Measurements from ENCODE around the gene ARHGAP24. TPM values are rescaled to one million over a fixed set of nuclear protein-coding genes. Genes with fewer than 3 reads are reported as not detected.

The ARHGAP24 gene
- total and polyA plus RNA-seq, 10 of the 15 experiments (the other 5 are each of a cell fraction or from before 2014, with no cell fraction given) = 0.10 to 4.2 (median 0.52) TPM

DNA sequence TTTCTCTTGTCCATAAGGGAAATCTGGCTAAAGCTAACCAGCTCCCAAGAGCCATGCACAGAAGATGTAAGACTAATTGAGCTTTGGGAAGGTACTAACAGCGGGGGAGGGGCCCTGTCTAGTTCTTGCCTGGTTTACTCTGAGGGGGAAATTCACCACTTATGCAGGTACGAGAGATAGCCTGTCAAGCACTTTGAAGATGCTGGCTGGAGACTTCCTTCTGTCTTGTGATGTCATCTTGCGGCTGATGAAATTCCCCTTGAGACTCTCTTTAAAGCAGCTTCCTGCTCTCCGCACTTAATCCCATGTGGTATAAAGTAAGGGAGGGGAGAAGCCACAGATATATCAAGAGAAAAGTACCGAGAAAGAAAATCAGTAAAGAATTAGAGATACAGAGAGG is 539.6 kb downstream of the ARHGAP24 start (continued):
- no peak for TF ChIP-seq CEBPZ (IDR thresholded peaks at IDR 0.05; ENCODE audit: low read depth, low read length)
- no peak for TF ChIP-seq MTA2 (IDR thresholded peaks at IDR 0.05; ENCODE audit: low read depth)
- TF ChIP-seq JUNB (IDR thresholded peaks at IDR 0.05) = 0 out of 2 replicates have a peak, but pooled peaks have one; percentile 23
- 0 out of 2 replicates have a peak, but pooled peaks have one; percentile 52 for TF ChIP-seq CREB1 (IDR thresholded peaks at IDR 0.05; ENCODE audit: low read depth)
- TF ChIP-seq IKZF2 (IDR thresholded peaks at IDR 0.05) = no peak
- TF ChIP-seq MTA3 (IDR thresholded peaks at IDR 0.05; ENCODE audit: borderline replicate concordance, low read length) = no peak
- TF ChIP-seq EP300 (IDR thresholded peaks at IDR 0.05; ENCODE audit: borderline replicate concordance in 1 of 2, control insufficient read depth in 1 of 2, low read depth in 2 of 2, low read length in 2 of 2) = no peak
- TF ChIP-seq, protein P1, sequence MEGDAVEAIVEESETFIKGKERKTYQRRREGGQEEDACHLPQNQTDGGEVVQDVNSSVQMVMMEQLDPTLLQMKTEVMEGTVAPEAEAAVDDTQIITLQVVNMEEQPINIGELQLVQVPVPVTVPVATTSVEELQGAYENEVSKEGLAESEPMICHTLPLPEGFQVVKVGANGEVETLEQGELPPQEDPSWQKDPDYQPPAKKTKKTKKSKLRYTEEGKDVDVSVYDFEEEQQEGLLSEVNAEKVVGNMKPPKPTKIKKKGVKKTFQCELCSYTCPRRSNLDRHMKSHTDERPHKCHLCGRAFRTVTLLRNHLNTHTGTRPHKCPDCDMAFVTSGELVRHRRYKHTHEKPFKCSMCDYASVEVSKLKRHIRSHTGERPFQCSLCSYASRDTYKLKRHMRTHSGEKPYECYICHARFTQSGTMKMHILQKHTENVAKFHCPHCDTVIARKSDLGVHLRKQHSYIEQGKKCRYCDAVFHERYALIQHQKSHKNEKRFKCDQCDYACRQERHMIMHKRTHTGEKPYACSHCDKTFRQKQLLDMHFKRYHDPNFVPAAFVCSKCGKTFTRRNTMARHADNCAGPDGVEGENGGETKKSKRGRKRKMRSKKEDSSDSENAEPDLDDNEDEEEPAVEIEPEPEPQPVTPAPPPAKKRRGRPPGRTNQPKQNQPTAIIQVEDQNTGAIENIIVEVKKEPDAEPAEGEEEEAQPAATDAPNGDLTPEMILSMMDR (IDR thresholded peaks at IDR 0.05 in 2 of 3, conservative IDR thresholded peaks at IDR 0.05 in 1 of 3; ENCODE audit: control insufficient read depth in 2 of 3, extremely low read depth in 1 of 3, insufficient read depth in 1 of 3, low read depth in 3 of 3, low read length in 3 of 3) = no peak
- TF ChIP-seq PRDM15 (CRISPR knock-in tag; IDR thresholded peaks at IDR 0.05) = no peak
- TF ChIP-seq FOXK2 (IDR thresholded peaks at IDR 0.05) = no peak
- TF ChIP-seq NR2C2 (IDR thresholded peaks at IDR 0.05; ENCODE audit: borderline replicate concordance, control insufficient read depth, insufficient read length, low read depth) = no peak
- no peak for TF ChIP-seq ATF3 (IDR thresholded peaks at IDR 0.05; ENCODE audit: borderline replicate concordance, extremely low read depth, low read depth, low read length)
- no peak for TF ChIP-seq YY1 (IDR thresholded peaks at IDR 0.05; ENCODE audit: low read depth, low read length)
- TF ChIP-seq CEBPB (IDR thresholded peaks at IDR 0.05; ENCODE audit: borderline replicate concordance in 1 of 2, low read depth in 2 of 2, low read length in 2 of 2) = no peak
- TF ChIP-seq NFIC (IDR thresholded peaks at IDR 0.05; ENCODE audit: low read depth, low read length) = no peak
- no peak for TF ChIP-seq BACH1 (IDR thresholded peaks at IDR 0.05; ENCODE audit: borderline replicate concordance)
- no peak for TF ChIP-seq SUZ12 (IDR thresholded peaks at IDR 0.05; ENCODE audit: unreplicated experiment)
- no peak for TF ChIP-seq ZNF274 (IDR thresholded peaks at IDR 0.05; ENCODE audit: insufficient read depth, insufficient read length)
- TF ChIP-seq MYB (IDR thresholded peaks at IDR 0.05; ENCODE audit: borderline replicate concordance, low read depth, low read length) = no peak
- TF ChIP-seq, protein P2, sequence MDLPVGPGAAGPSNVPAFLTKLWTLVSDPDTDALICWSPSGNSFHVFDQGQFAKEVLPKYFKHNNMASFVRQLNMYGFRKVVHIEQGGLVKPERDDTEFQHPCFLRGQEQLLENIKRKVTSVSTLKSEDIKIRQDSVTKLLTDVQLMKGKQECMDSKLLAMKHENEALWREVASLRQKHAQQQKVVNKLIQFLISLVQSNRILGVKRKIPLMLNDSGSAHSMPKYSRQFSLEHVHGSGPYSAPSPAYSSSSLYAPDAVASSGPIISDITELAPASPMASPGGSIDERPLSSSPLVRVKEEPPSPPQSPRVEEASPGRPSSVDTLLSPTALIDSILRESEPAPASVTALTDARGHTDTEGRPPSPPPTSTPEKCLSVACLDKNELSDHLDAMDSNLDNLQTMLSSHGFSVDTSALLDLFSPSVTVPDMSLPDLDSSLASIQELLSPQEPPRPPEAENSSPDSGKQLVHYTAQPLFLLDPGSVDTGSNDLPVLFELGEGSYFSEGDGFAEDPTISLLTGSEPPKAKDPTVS (IDR thresholded peaks at IDR 0.05; ENCODE audit: low read depth, low read length) = no peak
